ENCODE data around the gene CSTB.

DNA sequence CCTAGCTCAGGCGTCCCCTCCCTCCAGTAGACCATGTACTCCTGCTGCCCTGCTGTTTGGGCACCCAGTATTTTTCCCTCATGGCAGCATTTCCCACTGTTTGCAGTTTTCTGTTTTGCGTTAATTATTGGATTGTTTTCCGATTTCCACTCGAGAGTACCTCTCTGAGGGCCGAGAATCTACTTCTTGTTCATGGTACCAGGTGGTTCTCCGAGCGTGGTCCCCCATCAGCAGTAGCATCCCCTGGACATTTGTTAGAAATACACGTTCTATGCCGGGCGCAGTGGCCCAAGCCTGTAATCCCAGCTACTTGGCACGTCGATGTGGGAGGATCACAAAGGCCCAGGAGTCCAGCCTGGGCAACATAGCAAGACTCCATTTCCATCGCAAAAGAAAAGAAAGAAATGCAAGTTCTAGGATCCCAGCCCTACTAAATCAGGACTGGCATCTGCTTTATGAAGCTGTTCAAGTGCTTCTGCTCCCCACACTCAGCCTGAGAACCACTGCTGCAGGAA is 14.0 kb upstream of the CSTB start:
- TF ChIP-seq ZNF146 (tag by site-specific recombination; IDR thresholded peaks at IDR 0.05) (no peak), ZBTB21 (tag by site-specific recombination; IDR thresholded peaks at IDR 0.05) (no peak), ZNF610 (tag by site-specific recombination; IDR thresholded peaks at IDR 0.05; ENCODE audit: borderline replicate concordance) (no peak), ZNF311 (tag by site-specific recombination; IDR thresholded peaks at IDR 0.05; ENCODE audit: borderline replicate concordance) (no peak)
- TF ChIP-seq, protein P1, sequence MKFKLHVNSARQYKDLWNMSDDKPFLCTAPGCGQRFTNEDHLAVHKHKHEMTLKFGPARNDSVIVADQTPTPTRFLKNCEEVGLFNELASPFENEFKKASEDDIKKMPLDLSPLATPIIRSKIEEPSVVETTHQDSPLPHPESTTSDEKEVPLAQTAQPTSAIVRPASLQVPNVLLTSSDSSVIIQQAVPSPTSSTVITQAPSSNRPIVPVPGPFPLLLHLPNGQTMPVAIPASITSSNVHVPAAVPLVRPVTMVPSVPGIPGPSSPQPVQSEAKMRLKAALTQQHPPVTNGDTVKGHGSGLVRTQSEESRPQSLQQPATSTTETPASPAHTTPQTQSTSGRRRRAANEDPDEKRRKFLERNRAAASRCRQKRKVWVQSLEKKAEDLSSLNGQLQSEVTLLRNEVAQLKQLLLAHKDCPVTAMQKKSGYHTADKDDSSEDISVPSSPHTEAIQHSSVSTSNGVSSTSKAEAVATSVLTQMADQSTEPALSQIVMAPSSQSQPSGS (tag by site-specific recombination; IDR thresholded peaks at IDR 0.05; ENCODE audit: low read depth): no peak
- TF ChIP-seq, protein P2, sequence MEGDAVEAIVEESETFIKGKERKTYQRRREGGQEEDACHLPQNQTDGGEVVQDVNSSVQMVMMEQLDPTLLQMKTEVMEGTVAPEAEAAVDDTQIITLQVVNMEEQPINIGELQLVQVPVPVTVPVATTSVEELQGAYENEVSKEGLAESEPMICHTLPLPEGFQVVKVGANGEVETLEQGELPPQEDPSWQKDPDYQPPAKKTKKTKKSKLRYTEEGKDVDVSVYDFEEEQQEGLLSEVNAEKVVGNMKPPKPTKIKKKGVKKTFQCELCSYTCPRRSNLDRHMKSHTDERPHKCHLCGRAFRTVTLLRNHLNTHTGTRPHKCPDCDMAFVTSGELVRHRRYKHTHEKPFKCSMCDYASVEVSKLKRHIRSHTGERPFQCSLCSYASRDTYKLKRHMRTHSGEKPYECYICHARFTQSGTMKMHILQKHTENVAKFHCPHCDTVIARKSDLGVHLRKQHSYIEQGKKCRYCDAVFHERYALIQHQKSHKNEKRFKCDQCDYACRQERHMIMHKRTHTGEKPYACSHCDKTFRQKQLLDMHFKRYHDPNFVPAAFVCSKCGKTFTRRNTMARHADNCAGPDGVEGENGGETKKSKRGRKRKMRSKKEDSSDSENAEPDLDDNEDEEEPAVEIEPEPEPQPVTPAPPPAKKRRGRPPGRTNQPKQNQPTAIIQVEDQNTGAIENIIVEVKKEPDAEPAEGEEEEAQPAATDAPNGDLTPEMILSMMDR (tag by site-specific recombination; IDR thresholded peaks at IDR 0.05): no peak
- TF ChIP-seq, protein P3, sequence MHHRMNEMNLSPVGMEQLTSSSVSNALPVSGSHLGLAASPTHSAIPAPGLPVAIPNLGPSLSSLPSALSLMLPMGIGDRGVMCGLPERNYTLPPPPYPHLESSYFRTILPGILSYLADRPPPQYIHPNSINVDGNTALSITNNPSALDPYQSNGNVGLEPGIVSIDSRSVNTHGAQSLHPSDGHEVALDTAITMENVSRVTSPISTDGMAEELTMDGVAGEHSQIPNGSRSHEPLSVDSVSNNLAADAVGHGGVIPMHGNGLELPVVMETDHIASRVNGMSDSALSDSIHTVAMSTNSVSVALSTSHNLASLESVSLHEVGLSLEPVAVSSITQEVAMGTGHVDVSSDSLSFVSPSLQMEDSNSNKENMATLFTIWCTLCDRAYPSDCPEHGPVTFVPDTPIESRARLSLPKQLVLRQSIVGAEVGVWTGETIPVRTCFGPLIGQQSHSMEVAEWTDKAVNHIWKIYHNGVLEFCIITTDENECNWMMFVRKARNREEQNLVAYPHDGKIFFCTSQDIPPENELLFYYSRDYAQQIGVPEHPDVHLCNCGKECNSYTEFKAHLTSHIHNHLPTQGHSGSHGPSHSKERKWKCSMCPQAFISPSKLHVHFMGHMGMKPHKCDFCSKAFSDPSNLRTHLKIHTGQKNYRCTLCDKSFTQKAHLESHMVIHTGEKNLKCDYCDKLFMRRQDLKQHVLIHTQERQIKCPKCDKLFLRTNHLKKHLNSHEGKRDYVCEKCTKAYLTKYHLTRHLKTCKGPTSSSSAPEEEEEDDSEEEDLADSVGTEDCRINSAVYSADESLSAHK (tag by site-specific recombination; IDR thresholded peaks at IDR 0.05): no peak
- TF ChIP-seq, protein P4, sequence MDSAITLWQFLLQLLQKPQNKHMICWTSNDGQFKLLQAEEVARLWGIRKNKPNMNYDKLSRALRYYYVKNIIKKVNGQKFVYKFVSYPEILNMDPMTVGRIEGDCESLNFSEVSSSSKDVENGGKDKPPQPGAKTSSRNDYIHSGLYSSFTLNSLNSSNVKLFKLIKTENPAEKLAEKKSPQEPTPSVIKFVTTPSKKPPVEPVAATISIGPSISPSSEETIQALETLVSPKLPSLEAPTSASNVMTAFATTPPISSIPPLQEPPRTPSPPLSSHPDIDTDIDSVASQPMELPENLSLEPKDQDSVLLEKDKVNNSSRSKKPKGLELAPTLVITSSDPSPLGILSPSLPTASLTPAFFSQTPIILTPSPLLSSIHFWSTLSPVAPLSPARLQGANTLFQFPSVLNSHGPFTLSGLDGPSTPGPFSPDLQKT (IDR thresholded peaks at IDR 0.05; ENCODE audit: borderline replicate concordance, low read depth, low read length): no peak
